WTC11 (cell line): ENCODE data around the gene TMEM8B.

Experiments used
- CREB1 ChIP-seq: sonication (generic); formaldehyde crosslinking; IDR thresholded peaks from 2 replicates; pipeline ENCODE4 v1.8.0; 2023; ENCODE audit warnings: mild to moderate bottlenecking, missing genetic modification reagents
- EMX1 ChIP-seq: fragments of 250-450 bp; sonication (Bioruptor Pico); IDR thresholded peaks from 2 replicates; pipeline ENCODE4 v1.8.0; 2021; ENCODE audit warnings: mild to moderate bottlenecking
- ESRRA ChIP-seq: sonication (generic); formaldehyde crosslinking; IDR thresholded peaks from 2 replicates; pipeline ENCODE4 v1.8.1; 2022; ENCODE audit warnings: mild to moderate bottlenecking, missing genetic modification reagents, borderline replicate concordance
- MAX ChIP-seq: sonication (generic); formaldehyde crosslinking; IDR thresholded peaks from 2 replicates; pipeline ENCODE4 v1.8.0; 2022; ENCODE audit warnings: mild to moderate bottlenecking, missing genetic modification reagents
- MXD4 ChIP-seq: fragments of 250-450 bp; sonication (Bioruptor Pico); IDR thresholded peaks from 2 replicates; pipeline ENCODE4 v1.8.0; 2021; ENCODE audit warnings: mild to moderate bottlenecking, moderate library complexity, borderline replicate concordance
- NFE2L1 ChIP-seq: sonication (generic); formaldehyde crosslinking; IDR thresholded peaks from 2 replicates; pipeline ENCODE4 v1.8.1; 2023; ENCODE audit warnings: missing genetic modification reagents
- NFYB ChIP-seq: sonication (generic); formaldehyde crosslinking; conservative IDR thresholded peaks from 2 replicates; pipeline ENCODE4 v1.8.0; 2022; ENCODE audit warnings: low read depth, missing genetic modification reagents
- NR1H2 ChIP-seq: sonication (generic); formaldehyde crosslinking; IDR thresholded peaks from 2 replicates; pipeline ENCODE4 v1.9.0; 2021; ENCODE audit warnings: mild to moderate bottlenecking, moderate library complexity, missing genetic modification reagents
- NR2C2 ChIP-seq: sonication (generic); formaldehyde crosslinking; IDR thresholded peaks from 2 replicates; pipeline ENCODE4 v1.8.0; 2022; ENCODE audit warnings: mild to moderate bottlenecking, missing genetic modification reagents
- PRRX2 ChIP-seq: fragments of 250-450 bp; sonication (Bioruptor Pico); IDR thresholded peaks from 2 replicates; pipeline ENCODE4 v1.8.0; 2021; ENCODE audit warnings: mild to moderate bottlenecking
- SP1 ChIP-seq: sonication (generic); formaldehyde crosslinking; conservative IDR thresholded peaks from 2 replicates; pipeline ENCODE4 v1.8.1; 2022; ENCODE audit warnings: missing genetic modification reagents
- TF ChIP-seq, protein P1 (sequence below): fragments of 200-600 bp; IDR thresholded peaks from 2 replicates; pipeline ENCODE4 v1.8.0; 2022; ENCODE audit warnings: antibody characterized with exemption
- TF ChIP-seq, protein P2 (sequence below): sonication (generic); formaldehyde crosslinking; IDR thresholded peaks from 2 replicates; pipeline ENCODE4 v1.8.0; 2023; ENCODE audit warnings: missing genetic modification reagents, mild to moderate bottlenecking, borderline replicate concordance
- TF ChIP-seq, protein P3 (sequence below): sonication (generic); formaldehyde crosslinking; IDR thresholded peaks from 2 replicates; pipeline ENCODE4 v1.8.0; 2023; ENCODE audit warnings: missing genetic modification reagents

- TF ChIP-seq CREB1, result no peak
- no peak for TF ChIP-seq MAX
- TF ChIP-seq, protein P1, sequence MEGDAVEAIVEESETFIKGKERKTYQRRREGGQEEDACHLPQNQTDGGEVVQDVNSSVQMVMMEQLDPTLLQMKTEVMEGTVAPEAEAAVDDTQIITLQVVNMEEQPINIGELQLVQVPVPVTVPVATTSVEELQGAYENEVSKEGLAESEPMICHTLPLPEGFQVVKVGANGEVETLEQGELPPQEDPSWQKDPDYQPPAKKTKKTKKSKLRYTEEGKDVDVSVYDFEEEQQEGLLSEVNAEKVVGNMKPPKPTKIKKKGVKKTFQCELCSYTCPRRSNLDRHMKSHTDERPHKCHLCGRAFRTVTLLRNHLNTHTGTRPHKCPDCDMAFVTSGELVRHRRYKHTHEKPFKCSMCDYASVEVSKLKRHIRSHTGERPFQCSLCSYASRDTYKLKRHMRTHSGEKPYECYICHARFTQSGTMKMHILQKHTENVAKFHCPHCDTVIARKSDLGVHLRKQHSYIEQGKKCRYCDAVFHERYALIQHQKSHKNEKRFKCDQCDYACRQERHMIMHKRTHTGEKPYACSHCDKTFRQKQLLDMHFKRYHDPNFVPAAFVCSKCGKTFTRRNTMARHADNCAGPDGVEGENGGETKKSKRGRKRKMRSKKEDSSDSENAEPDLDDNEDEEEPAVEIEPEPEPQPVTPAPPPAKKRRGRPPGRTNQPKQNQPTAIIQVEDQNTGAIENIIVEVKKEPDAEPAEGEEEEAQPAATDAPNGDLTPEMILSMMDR, result no peak
- TF ChIP-seq NR2C2 (CRISPR knock-in tag), result no peak
- TF ChIP-seq, protein P2, sequence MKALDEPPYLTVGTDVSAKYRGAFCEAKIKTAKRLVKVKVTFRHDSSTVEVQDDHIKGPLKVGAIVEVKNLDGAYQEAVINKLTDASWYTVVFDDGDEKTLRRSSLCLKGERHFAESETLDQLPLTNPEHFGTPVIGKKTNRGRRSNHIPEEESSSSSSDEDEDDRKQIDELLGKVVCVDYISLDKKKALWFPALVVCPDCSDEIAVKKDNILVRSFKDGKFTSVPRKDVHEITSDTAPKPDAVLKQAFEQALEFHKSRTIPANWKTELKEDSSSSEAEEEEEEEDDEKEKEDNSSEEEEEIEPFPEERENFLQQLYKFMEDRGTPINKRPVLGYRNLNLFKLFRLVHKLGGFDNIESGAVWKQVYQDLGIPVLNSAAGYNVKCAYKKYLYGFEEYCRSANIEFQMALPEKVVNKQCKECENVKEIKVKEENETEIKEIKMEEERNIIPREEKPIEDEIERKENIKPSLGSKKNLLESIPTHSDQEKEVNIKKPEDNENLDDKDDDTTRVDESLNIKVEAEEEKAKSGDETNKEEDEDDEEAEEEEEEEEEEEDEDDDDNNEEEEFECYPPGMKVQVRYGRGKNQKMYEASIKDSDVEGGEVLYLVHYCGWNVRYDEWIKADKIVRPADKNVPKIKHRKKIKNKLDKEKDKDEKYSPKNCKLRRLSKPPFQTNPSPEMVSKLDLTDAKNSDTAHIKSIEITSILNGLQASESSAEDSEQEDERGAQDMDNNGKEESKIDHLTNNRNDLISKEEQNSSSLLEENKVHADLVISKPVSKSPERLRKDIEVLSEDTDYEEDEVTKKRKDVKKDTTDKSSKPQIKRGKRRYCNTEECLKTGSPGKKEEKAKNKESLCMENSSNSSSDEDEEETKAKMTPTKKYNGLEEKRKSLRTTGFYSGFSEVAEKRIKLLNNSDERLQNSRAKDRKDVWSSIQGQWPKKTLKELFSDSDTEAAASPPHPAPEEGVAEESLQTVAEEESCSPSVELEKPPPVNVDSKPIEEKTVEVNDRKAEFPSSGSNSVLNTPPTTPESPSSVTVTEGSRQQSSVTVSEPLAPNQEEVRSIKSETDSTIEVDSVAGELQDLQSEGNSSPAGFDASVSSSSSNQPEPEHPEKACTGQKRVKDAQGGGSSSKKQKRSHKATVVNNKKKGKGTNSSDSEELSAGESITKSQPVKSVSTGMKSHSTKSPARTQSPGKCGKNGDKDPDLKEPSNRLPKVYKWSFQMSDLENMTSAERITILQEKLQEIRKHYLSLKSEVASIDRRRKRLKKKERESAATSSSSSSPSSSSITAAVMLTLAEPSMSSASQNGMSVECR (CRISPR knock-in tag), result no peak
- TF ChIP-seq NFYB, result no peak
- no peak for TF ChIP-seq ESRRA (CRISPR knock-in tag)
- no peak for TF ChIP-seq MXD4 (CRISPR knock-in tag)
- no peak for TF ChIP-seq NFE2L1 (CRISPR knock-in tag)
- TF ChIP-seq NR1H2, result no peak
- no peak for TF ChIP-seq PRRX2 (CRISPR knock-in tag)
- TF ChIP-seq SP1 (CRISPR knock-in tag), result no peak
- TF ChIP-seq EMX1, result no peak
- TF ChIP-seq, protein P3, sequence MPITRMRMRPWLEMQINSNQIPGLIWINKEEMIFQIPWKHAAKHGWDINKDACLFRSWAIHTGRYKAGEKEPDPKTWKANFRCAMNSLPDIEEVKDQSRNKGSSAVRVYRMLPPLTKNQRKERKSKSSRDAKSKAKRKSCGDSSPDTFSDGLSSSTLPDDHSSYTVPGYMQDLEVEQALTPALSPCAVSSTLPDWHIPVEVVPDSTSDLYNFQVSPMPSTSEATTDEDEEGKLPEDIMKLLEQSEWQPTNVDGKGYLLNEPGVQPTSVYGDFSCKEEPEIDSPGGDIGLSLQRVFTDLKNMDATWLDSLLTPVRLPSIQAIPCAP (CRISPR knock-in tag), result no peak
Measured at GRCh38 chr9:35910613-35911359, 81.8 kb downstream of the TMEM8B start.
